ENCODE results near the gene HLCS.

DNA sequence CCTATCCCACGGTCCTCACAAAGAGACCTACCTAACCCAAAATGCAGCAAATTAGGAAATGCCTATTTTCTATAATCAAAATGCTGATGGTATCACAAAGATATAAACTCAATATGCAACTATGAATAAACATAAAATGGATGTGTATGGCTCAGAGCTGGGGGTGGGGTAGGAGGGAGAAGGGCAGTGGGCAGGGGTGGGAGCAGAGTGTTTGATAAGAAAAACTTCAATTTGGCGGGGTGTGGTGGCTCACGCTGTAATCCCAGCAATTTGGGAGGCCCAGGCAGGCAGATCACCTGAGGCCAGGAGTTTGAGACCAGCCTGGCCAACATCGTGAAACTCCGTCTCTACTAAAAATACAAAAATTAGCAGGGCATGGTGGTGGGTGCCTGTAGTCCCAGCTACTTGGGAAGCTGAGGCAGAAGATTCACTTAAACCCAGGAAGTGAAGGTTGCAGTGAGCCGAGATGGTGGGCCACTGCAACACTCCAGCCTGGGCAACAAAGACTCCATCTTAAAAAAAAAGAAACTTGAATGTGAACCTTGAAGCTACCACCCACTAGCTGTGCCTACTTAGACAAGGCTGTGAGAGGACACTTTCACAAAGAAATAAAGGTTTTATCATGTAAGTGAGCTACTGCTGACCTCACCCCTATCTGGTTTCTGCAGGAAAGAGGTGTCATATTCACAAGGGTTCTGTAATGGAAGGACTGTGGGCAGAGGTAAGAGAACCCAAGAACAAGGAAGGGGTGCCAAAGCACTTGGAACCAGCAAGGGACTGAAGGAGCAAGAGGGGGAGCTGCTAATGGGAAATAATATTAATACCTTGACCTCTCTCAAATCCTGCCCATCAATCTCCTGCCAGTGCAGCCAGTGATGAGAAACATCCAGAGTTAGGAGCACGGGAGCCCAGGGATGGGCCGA lies 53.0 kb downstream of the HLCS start:
- TF ChIP-seq, protein P1, sequence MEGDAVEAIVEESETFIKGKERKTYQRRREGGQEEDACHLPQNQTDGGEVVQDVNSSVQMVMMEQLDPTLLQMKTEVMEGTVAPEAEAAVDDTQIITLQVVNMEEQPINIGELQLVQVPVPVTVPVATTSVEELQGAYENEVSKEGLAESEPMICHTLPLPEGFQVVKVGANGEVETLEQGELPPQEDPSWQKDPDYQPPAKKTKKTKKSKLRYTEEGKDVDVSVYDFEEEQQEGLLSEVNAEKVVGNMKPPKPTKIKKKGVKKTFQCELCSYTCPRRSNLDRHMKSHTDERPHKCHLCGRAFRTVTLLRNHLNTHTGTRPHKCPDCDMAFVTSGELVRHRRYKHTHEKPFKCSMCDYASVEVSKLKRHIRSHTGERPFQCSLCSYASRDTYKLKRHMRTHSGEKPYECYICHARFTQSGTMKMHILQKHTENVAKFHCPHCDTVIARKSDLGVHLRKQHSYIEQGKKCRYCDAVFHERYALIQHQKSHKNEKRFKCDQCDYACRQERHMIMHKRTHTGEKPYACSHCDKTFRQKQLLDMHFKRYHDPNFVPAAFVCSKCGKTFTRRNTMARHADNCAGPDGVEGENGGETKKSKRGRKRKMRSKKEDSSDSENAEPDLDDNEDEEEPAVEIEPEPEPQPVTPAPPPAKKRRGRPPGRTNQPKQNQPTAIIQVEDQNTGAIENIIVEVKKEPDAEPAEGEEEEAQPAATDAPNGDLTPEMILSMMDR (IDR thresholded peaks at IDR 0.05; ENCODE audit: insufficient read depth, low read length, poor library complexity, severe bottlenecking) = no peak
- no peak for TF ChIP-seq EZH2phosphoT487 (conservative IDR thresholded peaks at IDR 0.05; ENCODE audit: low read length)

All from SU-DHL-6 (cell line).